Endometrium (tissue), 2 donors: ENCODE data around the gene SLIT3.

ENCODE experiments used
- FAIRE-seq: peaks from 2 replicates; lab custom pipeline; 2012; peaks lifted over from hg19 to GRCh38; lab: Jason Lieb, UNC
- donor health status: control.
- donor health status: control.

Gene SLIT3

DNA sequence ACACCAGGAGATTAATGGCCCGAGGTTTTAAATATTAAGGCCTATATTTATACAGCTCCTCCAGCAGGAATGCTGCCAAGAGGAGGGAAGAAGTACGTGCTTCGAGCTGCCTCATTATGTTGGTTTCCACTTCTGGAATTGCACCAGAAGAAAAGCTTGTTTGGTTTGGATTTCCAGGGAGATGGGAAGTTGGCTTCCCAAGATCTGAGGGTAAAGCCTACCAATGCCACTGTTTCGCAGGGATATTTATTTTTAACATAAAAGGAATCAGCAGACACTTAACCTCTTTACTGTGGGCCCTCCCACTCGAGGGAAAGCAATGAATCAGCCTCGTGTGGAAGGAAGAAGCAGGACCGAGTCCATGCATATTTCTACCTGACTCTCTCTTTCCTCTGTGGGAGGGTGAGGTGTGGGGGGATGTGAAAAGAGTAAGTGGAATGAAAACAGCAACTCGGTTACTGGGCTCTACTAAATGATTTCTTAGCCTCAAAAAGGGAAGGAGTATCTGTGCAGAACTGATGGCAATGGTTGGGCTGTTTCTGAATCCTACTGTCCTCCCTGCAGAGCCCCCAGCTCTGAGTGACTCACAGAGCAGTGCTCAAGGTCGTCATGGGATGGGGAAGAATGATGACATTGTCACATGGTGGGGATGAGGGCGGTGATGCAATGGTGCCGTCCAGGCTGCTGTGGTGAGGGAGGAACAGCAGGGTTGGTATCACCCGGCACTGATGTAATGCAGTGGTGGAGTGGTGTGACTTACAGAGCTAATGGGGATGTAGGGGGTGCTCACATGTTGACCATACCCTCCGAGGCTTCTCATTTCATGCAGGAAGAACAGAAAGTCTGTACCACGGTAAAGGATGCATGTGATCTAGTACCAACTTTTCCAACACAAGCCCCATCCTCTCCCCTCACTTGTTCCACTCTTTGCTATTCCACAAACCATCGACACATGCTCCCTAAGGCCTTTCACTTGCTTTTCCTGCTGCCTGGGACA, 506.8 kb downstream of the SLIT3 start:
- FAIRE-seq: no peak

DNA sequence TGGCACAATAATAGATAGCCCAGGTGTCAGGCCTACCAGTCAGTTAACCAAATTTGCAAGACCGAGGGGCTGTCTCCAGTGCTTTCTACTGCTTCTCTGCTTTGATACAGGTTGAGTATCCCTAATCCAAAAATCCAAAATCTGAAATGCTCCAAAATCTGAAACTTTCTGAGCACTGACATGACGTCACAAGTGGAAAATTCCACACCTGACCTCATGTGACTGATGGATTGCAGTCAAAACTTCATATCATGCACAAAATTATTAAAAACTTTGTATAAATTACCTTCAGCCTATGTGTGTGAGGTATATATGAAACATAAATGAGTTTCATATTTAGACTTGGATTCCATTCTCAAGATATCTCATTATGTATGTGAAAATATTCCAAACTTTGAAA, 508.3 kb downstream of the SLIT3 start:
- FAIRE-seq: no peak

DNA sequence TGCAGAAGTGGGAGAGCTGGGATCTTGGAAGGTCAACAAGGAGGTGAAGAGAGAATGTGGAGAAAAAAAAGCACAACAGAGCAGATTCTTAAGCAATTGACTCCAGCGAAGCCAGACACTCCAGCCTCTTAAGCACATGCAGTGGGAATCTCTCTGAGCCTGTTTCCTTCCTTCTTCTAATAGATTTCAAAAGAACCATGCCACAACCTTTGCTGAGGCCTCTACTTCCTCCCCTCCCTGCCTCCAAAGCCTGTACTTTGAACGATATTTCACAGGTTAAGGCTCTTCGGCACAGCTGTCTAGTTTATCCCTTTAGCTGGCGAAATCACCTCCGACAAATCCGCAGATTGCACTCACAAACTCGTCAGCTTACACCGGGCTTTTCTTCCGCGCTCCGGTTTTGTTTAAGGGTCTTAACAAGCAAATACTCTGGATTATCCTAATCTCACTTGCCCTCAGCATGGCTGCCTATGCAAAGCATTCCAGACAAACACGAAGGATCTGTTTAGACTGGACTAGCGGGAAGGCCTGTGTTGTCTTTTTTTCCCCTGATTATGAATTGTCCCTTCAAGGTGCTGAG, 510.2 kb downstream of the SLIT3 start:
- no peak for FAIRE-seq

DNA sequence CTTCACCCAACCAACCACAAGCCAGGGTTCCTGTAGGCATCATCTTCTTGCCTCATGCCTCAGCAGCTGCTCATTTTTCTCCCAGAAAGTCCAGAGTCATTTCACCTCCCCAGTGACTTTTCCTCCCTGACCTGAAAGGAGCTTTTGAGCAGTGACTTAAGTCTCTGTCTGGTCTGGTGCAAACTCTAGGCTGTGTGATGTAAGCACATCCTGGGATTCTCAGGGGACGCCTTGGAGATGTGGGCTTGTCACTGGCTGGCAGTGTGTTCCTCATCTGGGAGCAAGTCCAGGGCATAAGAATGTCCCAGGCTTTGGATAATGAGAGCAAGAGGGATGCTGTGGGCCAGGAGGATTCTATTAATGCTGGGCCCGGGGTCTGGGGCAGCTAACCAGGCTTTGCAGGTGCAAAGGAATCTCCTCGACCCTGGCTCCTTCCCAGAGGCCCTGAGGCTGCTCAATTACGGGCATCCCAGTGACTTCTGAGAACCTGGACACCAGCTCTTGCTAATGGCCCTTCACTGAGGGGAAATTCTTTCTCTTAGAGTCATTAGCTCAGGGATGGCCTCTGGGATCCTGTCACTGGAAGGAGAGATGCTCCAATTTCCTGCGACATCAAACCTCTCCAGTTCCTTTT, 510.8 kb downstream of the SLIT3 start:
- no peak for FAIRE-seq

DNA sequence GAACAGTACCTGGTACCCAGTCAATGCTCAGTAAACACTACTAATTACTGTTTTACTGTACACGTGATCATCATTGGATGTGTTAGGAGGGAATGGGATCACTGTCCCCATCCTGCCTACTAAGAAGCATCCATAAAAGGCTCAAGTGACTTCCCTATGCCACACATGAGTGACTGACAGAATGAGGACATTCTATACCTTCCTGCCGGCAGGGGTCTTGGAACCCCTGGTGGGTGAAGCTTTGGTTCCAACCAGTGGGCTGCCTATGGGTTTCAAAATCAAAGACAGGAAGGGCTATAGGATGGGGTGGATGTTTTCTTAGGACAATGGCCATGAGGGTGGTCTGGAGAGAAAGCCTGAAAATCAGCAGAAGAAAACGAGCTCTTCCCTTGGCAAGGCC, 512.2 kb downstream of the SLIT3 start:
- FAIRE-seq: no peak

DNA sequence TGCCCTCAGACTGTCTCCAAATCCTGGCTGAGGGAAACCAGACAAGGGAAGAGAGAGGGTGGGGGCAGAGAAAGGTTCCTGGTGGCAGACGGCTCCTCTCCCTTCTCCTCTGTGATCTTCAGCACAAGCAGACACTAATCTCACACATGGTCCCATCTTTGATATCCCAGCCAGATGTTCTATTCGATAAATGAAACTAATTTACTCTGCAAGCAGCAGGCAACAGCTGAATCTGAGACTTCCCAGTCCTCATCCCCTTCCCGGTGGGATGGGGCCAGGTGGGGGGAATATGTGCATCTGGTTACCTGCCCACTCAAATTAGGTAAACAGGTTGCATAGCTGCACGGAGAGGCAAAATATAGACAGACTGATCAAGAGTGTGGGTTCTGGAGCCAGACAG, 512.8 kb downstream of the SLIT3 start:
- no peak for FAIRE-seq

DNA sequence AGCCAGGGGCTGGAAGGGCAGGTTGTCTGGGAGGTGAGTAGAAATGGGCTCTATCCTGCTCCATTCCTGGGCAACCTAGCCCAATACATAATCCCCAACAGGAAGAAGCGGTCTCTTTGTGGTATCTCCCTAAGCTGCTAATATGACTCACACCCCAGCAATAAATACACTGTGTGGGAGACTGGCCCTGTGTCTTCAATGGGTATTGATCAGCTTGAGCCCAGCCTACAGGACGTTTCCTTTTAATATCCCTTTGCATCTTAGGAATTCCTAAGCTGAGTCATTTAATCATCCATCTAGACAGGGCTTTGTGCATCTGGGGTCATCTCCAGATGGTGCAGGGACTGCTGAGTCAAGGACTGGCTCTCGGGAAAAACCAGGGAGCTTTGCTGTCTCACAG, 514.8 kb downstream of the SLIT3 start:
- no peak for FAIRE-seq

DNA sequence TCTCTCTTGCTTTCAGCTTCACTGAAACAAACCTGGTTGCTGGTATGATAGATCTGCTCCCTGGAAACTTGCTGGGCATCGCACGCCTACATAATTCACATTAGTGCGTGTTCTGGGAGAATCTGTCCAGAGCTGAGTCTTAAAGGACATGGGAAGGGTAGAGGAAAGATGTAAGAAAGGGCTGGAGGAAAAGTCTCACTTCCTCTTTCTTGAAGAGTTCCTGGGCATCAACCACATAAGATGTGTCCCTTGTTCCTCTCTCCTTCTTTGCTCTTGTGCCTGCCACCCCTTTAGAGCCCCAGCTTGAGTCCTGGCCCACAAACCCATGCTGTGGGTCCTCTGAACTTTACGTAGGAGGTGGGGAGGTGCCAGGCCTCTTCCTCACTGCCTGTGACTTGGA, 516.5 kb downstream of the SLIT3 start:
- no peak for FAIRE-seq

DNA sequence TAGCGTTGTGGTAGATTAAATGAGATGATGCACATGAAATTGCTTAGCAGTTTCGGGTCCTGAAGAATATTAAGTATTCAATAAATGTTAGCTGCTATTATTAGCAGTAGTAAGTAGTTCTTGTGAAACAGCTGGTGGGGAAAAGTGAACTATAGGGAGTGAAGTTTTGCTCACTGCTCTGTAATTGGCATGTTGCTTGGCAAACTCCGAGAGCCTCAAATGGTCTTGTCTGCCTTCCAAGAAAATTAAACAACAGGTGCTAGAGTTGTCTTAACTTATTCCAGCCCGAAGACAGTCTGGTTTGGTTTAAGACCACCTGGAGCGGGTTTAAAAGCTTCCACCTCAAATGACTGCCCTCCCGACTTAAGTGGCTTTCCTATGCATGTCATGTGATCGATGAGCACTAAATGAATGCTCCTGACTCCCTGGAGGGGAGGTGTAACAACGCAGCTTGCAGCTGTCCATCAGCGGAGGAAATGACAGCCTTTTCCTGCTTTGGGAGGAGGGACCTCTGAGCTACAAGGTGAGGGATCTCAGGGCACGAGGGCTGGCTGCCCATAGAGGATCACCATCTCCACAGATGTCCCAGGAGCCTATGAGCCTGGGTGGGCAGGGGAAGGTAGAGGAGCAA, 518.9 kb downstream of the SLIT3 start:
- no peak for FAIRE-seq

DNA sequence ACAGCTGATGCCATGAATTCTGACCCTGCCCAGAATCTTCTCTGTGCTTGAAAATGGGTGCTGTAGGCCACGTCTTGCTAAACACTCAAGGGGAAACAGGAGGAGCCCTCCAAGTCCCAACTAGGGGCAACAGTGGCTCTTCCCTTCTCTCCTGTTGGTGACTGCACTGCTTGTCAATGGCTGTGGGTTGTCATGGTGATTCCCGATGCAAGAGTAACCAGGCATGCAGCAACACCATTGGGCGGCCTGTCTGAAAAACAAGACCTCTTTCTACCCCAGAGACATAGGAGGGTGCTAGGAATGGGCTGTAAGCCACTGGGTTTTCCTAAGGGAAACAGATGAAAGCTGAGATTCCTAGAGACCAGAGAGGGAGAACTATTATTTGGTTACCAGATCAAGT, 520.1 kb downstream of the SLIT3 start:
- no peak for FAIRE-seq

DNA sequence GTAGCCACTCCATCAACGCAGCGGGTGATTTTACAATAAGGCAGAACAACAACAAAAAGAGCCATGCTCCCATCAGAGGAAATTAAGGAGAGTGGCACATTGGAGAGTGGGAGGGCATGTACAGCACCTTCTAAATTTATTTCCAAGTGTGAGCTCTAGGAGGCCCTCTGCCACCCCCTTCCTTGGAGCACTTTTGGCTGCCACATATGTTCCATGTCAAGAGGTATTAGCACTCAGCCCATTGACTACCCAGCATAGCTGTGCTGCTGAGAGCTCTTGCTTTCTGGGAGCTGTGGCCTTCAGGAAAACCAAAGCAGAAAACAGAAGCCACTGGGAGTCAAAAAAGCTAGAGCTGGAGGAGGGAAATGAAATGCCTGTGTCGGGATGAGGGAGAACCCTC, 521.6 kb downstream of the SLIT3 start:
- no peak for FAIRE-seq

DNA sequence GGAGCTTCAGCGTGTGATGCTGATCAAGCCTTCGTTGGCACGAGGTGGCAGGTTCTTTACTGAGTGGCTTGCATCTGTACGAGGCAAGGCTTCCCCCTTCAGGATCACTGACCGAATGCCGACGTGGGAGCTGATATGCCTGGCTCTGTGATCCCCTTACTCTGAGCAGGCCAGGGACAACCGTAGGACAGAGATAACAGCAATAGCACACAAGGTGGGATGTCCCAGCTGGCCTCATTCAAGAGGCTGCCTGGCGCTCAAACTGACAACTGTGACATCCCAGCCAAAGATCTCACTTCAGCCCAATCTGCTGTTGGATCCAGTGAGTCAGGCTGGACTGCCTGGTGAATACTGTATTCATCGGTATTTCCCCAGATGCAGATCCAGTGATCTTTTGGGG, 522.4 kb downstream of the SLIT3 start:
- FAIRE-seq: no peak

DNA sequence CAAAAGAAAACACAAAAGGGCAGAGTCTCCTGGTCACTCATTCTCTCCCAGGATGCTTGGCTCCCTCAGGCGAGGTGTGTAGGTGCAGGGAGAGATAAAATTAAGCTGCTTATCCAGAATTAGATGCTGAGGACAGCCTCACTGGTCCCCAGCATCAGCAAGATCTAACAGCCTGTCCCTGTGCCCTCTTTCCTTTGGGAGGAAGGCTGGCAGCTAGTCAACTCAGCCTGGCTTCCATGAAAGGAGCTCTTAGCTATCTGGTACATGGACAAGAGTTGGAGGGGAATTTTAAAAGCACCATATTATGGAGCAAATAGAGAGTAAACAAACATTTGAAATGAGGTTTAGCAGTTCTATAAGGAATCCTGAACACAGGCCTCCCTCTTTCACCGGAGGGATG, 523.3 kb downstream of the SLIT3 start:
- FAIRE-seq: no peak

DNA sequence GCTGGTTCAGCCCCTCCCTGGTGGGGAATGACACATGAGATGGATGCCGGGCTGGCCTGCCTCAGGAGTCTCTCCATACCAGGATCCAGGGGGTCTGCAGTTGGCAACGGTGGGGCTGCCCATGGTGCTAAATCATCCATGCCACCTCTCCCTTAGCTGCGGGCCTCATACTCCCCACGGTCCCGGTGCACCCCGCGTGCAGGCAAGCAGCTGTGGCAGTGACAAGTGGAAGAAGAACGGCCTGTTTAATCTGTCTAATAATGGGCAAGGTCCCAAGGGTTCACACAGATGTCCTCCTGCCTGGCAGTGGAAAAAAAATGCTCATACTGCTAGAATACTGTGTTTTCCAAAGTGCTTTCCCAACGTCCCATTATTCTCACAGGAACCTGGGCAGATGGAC, 524.9 kb downstream of the SLIT3 start:
- FAIRE-seq: no peak

DNA sequence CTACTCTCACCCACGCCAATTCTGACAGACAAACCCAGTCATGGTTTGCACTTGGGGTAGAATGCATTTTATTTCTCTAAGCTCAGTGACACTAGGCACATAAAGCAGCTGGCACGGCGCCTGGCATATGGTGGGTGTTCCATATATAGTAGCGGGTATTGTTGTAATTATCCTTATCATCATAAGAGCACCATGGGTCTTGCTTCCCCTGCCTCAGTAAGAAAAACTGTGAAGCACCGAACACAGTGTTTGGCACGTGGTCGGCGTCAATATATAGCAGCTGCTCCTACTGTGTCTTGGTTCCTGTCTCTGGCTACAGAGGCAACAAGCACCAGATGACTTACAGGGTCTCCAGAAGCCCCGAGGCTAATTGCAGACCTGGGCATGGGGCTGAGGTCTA, 527.7 kb downstream of the SLIT3 start:
- FAIRE-seq: no peak

DNA sequence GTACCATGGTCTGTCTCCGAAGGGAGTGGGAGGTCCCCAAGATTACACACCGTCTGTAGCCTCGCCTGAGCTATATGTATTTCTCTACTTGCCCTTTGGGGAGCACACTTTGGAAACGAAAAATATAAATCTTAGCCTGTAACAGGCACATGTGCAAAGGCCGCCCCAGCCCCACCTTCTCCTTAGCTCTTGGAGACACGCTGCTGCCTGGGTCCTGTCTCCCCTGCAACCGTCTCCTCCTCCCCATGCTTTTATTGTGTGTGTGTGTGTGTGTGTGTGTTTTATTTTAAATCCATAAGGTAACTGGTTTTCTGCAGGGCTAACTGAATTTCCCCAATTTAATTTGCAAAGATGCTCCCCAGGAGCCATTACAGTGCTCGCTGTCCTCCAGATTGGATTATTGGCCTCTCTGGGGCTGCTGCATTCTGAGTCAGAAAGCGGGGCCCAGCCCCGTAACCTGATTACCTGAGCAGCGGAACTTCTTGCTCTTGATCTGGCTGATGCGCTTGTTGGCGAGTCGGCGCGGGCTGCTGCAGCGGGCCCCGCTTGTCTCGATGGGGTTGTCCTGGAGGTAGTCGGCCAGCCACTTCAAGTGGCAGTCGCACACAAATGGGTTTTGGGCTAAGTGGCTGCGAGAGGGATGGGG, 528.5 kb downstream of the SLIT3 start:
- FAIRE-seq: no peak

DNA sequence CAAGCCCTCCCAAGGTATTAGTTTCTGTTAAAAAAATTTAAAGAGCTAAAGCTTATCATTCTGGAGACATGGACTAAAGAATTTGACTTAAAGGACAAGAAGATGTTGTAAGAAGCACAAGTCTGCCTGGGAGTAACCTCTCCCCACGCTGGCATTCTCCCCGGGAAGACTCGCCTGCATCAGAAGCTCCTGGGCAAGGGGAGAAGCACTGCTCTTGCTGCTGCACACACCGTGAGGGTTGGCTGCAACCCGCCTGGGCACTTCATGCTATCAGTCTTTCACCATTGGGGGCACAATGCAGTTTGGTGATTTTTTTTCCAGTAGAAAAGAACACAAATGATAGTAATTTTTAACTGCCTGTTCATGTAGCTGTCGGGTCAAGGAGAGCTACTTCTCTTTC, 529.3 kb downstream of the SLIT3 start:
- FAIRE-seq: no peak

DNA sequence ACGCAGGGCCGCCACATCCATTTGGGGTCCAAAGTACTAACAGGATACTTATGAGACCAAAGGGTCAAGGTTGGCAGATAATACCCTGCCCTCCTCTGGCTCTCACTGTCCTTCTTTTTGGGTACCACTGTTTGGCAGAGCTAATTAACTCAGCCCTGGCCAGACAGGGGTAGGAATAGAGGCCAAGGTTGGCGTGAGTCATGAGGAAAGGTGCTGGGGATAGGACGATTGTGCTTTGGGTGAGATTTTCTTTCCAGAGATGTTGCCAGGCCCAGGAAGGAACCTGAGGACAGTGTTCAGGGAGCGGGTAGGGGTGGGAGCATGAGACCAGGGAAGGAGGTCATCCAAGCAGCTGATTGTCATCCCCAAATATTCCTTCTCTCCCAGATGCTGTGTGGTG, 529.9 kb downstream of the SLIT3 start:
- no peak for FAIRE-seq

DNA sequence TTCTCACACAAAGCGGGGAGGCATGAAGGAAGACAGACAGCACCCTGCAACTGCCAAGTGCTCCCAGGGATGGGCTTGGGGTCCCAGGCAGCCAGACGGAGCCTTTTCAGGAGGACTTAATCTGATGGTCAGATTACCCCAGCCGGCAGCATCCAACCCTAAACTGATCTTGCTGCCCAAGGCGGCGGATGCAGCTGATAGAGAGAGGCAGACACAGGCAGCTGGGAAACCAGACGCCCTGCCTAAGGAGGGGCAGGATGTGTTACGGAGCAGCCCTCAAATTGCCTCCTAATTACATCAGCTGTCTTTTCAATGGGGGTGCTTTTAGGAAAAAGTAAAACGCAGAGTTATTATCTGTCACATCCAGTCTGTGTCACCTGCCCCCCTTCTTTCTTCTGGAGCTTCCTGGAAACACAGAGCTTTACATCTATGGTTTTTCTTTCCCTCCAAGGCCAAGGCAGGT, 530.9 kb downstream of the SLIT3 start:
- FAIRE-seq: no peak

DNA sequence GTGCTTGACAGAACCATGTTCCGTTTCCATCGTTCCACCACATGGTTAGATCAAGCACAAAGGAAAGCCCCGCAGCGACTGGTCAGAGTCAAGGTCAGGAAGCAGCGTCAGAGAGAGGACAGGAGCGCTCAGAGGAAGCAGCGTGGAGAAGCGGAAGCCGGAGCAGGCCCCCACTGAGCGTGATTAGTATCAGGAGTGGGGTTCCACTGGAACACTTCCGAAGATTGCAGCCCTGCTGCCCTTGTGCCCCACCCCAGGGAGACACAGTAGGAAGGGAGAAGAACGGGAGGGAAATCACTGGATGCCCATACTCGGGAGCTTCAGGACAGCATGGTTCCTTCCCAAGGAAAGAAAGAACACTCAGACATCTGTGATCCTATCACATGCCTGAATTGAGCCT, 532.8 kb downstream of the SLIT3 start:
- FAIRE-seq: no peak

DNA sequence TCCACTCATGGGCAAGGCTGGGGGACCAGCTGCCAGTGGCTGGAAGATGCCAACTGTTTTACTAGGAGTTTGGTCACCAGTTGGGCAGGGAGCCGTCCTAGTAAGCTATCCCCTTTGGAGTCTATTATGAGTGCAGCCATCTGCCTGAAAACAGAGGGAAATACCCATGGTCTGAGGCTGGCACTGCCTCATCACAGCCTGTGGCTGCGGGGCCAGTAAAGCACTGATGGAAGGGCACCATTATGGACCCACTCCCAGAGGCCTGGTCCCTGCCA, 534.6 kb downstream of the SLIT3 start:
- no peak for FAIRE-seq
